IPS-18a (cell line): Measurements from ENCODE around the gene ACOX3.
A peak's percentile ranks its signal among the peaks of the same experiment; 100 is the strongest.

Experiments
- H3K27ac ChIP-seq: one replicate; pipeline ENCODE4 v1.5.1; 2013; ENCODE audit warnings: low read length
- H3K27me3 ChIP-seq: one replicate; pipeline ENCODE4 v1.6.1; 2013; ENCODE audit warnings: mild to moderate bottlenecking, low read length; ENCODE audit not compliant: control insufficient read depth, insufficient read depth
- H3K36me3 ChIP-seq: one replicate; pipeline ENCODE4 v1.6.1; 2013; ENCODE audit warnings: low read depth, low read length; ENCODE audit not compliant: control insufficient read depth
- H3K4me1 ChIP-seq: one replicate; pipeline ENCODE4 v1.6.1; 2013; ENCODE audit warnings: low read depth, low read length; ENCODE audit not compliant: control insufficient read depth
- H3K4me3 ChIP-seq: one replicate; pipeline ENCODE4 v1.5.1; 2013; ENCODE audit warnings: low read length
- H3K9ac ChIP-seq: one replicate; pipeline ENCODE4 v1.6.1; 2013; ENCODE audit warnings: mild to moderate bottlenecking, low read length, moderate library complexity
- H3K9me3 ChIP-seq: one replicate; pipeline ENCODE4 v1.6.1; 2013; ENCODE audit warnings: low read depth, low read length; ENCODE audit not compliant: control insufficient read depth

Gene ACOX3

GRCh38 chr4:8364848-8365350 lies 75.6 kb downstream of the ACOX3 start:
- no peak overlapping the region for H3K27ac ChIP-seq
- no peaks in the 10 kb centered on the region for H3K4me1 ChIP-seq
- no peak overlapping the region for H3K4me3 ChIP-seq
- H3K9ac ChIP-seq: no peak overlapping the region
- H3K36me3 ChIP-seq: no peaks in the 10 kb centered on the region
- peaks cover 3% of the 10 kb centered on the region for H3K27me3 ChIP-seq
- H3K9me3 ChIP-seq: peaks cover 8% of the 10 kb centered on the region

DNA sequence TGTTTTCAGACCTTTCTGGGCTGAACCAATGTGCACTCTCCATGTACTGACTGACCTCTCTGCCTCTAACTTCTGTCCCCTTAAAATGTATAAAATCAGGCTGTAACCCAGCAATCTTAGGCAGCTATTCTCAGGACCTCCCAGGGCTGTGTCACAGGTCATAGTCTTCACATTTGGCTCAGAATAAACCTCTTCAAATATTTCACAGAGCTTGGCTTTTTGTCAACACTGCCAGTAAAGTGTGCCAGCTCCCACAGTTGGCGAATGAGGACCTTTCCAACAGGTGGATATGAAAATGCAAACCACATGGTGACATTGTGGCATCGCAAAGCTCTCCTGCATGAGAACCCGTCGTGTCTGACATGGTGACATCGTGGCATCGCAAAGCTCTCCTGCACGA lies 76.4 kb downstream of the ACOX3 start:
- H3K9ac ChIP-seq: no peak overlapping the region
- H3K36me3 ChIP-seq: no peaks in the 10 kb centered on the region
- no peak overlapping the region for H3K4me3 ChIP-seq
- peaks cover 8% of the 10 kb centered on the region for H3K9me3 ChIP-seq
- peaks cover 3% of the 10 kb centered on the region for H3K27me3 ChIP-seq
- H3K27ac ChIP-seq: no peak overlapping the region
- H3K4me1 ChIP-seq: peaks cover 4% of the 10 kb centered on the region

GRCh38 chr4:8362483-8362882 lies 78.0 kb downstream of the ACOX3 start:
- Histone ChIP-seq H3K36me3 (no peaks in the 10 kb centered on the region), H3K9me3 (peaks cover 8% of the 10 kb centered on the region), H3K4me3 (no peak overlapping the region), H3K9ac (no peak overlapping the region), H3K27me3 (peaks cover 3% of the 10 kb centered on the region), H3K4me1 (peaks cover 20% of the 10 kb centered on the region), H3K27ac (no peak overlapping the region)

DNA sequence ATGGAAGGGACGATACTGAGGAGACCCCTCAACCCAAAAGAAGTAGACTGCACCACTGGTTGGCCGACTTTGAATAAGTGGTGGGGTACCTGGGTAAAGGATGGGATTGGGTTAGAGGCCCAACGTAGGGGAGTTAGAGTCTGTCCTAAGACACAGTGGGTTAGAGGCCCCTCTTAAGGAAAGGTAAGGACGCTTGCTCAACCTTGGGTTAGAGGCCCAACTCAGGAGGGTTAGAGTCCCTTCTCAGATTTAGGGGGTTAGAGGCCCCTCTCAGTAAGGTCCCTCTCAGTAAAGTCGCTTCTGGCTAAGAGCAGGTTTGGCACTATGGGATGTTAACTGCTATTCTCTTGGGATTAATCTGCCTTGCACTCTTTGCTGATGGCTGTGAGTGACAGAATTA lies 81.3 kb downstream of the ACOX3 start:
- H3K36me3 ChIP-seq: no peaks in the 10 kb centered on the region
- peaks cover 33% of the 10 kb centered on the region for H3K4me1 ChIP-seq
- H3K9ac ChIP-seq: no peak overlapping the region
- H3K9me3 ChIP-seq: peaks cover 8% of the 10 kb centered on the region
- peak overlapping the region; percentile 19 for H3K27ac ChIP-seq
- H3K27me3 ChIP-seq: peaks cover 3% of the 10 kb centered on the region
- no peak overlapping the region for H3K4me3 ChIP-seq

GRCh38 chr4:8356856-8357255 lies 83.7 kb downstream of the ACOX3 start:
- peaks cover 3% of the 10 kb centered on the region for H3K27me3 ChIP-seq
- no peak overlapping the region for H3K9ac ChIP-seq
- no peak overlapping the region for H3K27ac ChIP-seq
- H3K4me3 ChIP-seq: no peak overlapping the region
- H3K4me1 ChIP-seq: peaks cover 40% of the 10 kb centered on the region
- no peaks in the 10 kb centered on the region for H3K36me3 ChIP-seq
- H3K9me3 ChIP-seq: peaks cover 3% of the 10 kb centered on the region

DNA sequence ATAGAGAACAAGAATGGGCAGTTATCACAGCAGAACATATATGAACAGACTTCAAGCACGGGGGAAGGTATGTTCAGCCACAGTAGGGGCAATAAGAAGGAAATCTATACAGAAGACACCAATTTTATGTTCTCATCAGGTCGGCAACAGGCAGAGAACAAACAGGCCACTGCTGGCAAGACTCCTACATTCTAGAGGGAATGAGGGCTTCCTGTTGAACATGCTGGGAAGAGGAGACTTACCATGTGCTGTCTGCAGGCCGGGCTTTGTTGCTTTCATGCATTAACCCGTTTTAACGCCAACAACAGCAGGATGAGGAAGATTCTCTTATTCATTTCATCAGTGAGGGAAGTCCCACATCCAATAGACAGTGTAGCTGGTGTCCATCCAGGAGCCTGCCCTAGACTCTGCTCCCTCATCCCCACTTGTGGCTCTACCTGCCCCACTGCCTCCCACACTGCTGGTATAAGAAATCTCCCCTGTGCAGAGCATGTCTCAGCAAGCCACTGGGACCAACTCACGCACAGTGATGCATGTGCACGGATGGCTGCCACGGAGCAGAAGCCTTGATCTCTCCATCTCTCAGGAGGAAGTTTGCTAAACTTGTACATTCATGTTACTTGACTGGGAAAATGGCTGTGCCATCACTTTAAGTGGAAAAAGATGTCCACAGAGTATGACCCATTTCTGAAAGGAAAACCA lies 84.5 kb downstream of the ACOX3 start:
- Histone ChIP-seq H3K4me1 (peaks cover 47% of the 10 kb centered on the region), H3K9ac (no peak overlapping the region), H3K27ac (no peak overlapping the region), H3K9me3 (no peaks in the 10 kb centered on the region), H3K4me3 (no peak overlapping the region), H3K36me3 (no peaks in the 10 kb centered on the region), H3K27me3 (peaks cover 3% of the 10 kb centered on the region)

- H3K9ac ChIP-seq: no peak overlapping the region
- no peaks in the 10 kb centered on the region for H3K9me3 ChIP-seq
- peaks cover 49% of the 10 kb centered on the region for H3K4me1 ChIP-seq
- H3K4me3 ChIP-seq: no peak overlapping the region
- no peaks in the 10 kb centered on the region for H3K36me3 ChIP-seq
- no peaks in the 10 kb centered on the region for H3K27me3 ChIP-seq
- H3K27ac ChIP-seq: no peak overlapping the region
These were observed 85.2 kb downstream of the ACOX3 start for GRCh38 chr4:8355306-8355705.

- Histone ChIP-seq H3K9ac (no peak overlapping the region), H3K4me1 (peaks cover 44% of the 10 kb centered on the region), H3K27me3 (no peaks in the 10 kb centered on the region), H3K9me3 (no peaks in the 10 kb centered on the region), H3K27ac (no peak overlapping the region), H3K4me3 (no peak overlapping the region), H3K36me3 (no peaks in the 10 kb centered on the region)
These were observed 86.5 kb downstream of the ACOX3 start for GRCh38 chr4:8353912-8354453.

- H3K27me3 ChIP-seq: no peaks in the 10 kb centered on the region
- no peak overlapping the region for H3K9ac ChIP-seq
- H3K27ac ChIP-seq: no peak overlapping the region
- H3K36me3 ChIP-seq: no peaks in the 10 kb centered on the region
- H3K4me3 ChIP-seq: no peak overlapping the region
- peaks cover 37% of the 10 kb centered on the region for H3K4me1 ChIP-seq
- no peaks in the 10 kb centered on the region for H3K9me3 ChIP-seq
These were observed 87.3 kb downstream of the ACOX3 start for GRCh38 chr4:8353158-8353669.

- Histone ChIP-seq H3K9ac (no peak overlapping the region), H3K27me3 (no peaks in the 10 kb centered on the region), H3K4me1 (peaks cover 30% of the 10 kb centered on the region), H3K9me3 (no peaks in the 10 kb centered on the region), H3K36me3 (no peaks in the 10 kb centered on the region), H3K4me3 (no peak overlapping the region), H3K27ac (no peak overlapping the region)
These were observed 88.0 kb downstream of the ACOX3 start for GRCh38 chr4:8352368-8353157.

DNA sequence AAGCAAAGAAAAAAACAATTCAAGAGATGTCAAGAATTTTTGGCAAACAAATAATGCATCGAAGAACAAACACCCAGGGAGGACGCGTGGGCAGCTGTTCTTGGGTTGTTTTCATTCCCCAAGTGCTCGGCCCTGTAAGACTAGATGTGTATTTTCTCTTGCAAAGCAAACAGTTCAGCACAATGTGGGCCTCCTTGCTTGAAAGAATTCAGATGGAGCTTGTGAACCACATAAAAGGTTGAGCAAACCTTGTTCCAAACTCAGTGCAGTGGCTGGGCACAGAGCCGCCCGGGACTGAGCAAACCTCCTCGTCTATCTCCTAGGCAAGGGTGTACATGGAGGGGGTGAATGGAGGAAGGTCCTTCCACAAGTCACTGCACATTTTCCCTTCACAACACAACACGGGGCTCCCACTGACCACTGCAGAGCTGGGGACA lies 88.6 kb downstream of the ACOX3 start:
- no peaks in the 10 kb centered on the region for H3K27me3 ChIP-seq
- H3K27ac ChIP-seq: no peak overlapping the region
- no peaks in the 10 kb centered on the region for H3K36me3 ChIP-seq
- H3K9ac ChIP-seq: no peak overlapping the region
- H3K9me3 ChIP-seq: no peaks in the 10 kb centered on the region
- no peak overlapping the region for H3K4me3 ChIP-seq
- H3K4me1 ChIP-seq: peaks cover 24% of the 10 kb centered on the region
